ENCODE data around the gene SLC16A3.

SLC16A3 gene

GRCh38 chr17:82213251-82214011 is 15.4 kb upstream of the SLC16A3 start (continued):
- TF ChIP-seq SCRT2 (tag by site-specific recombination; IDR thresholded peaks at IDR 0.05) (no peak), ZBTB17 (tag by site-specific recombination; IDR thresholded peaks at IDR 0.05) (peak; percentile 76), ZNF398 (tag by site-specific recombination; IDR thresholded peaks at IDR 0.05) (peak; percentile 33; the same call in 1 of the 2 replicates), ZBTB10 (tag by site-specific recombination; IDR thresholded peaks at IDR 0.05) (peak; percentile 78; the same call in 1 of the 2 replicates), ZNF473 (tag by site-specific recombination; IDR thresholded peaks at IDR 0.05) (no peak), IKZF3 (tag by site-specific recombination; IDR thresholded peaks at IDR 0.05) (peak; percentile 77), ZNF335 (tag by site-specific recombination; conservative IDR thresholded peaks at IDR 0.05) (peak; percentile 86), ZBTB26 (tag by site-specific recombination; optimal IDR thresholded peaks at IDR 0.05) (peak; percentile 69), ZNF341 (tag by site-specific recombination; IDR thresholded peaks at IDR 0.05; ENCODE audit: low read depth) (peak; percentile 71), ZNF10 (tag by site-specific recombination; IDR thresholded peaks at IDR 0.05) (peak; percentile 98), ZBTB1 (tag by site-specific recombination; IDR thresholded peaks at IDR 0.05) (0 out of 2 replicates have a peak, but pooled peaks have one; percentile 21), ZNF366 (tag by site-specific recombination; conservative IDR thresholded peaks at IDR 0.05) (peak; percentile 81), KLF9 (tag by site-specific recombination; IDR thresholded peaks at IDR 0.05; ENCODE audit: low read depth) (peak; percentile 19; the same call in 1 of the 2 replicates), ZBTB8A (tag by site-specific recombination; IDR thresholded peaks at IDR 0.05) (peak; percentile 70), ZEB2 (tag by site-specific recombination; IDR thresholded peaks at IDR 0.05) (peak; percentile 55; the same call in 1 of the 2 replicates), ZNF16 (tag by site-specific recombination; IDR thresholded peaks at IDR 0.05; ENCODE audit: low read depth) (no peak), ZNF600 (tag by site-specific recombination; IDR thresholded peaks at IDR 0.05) (peak; percentile 97), ZBTB20 (tag by site-specific recombination; IDR thresholded peaks at IDR 0.05) (peak; percentile 83), ZNF302 (tag by site-specific recombination; IDR thresholded peaks at IDR 0.05; ENCODE audit: low read depth) (no peak), EGR2 (tag by site-specific recombination; IDR thresholded peaks at IDR 0.05; ENCODE audit: low read depth) (peak; percentile 96), HOXA7 (CRISPR knock-in tag; IDR thresholded peaks at IDR 0.05; ENCODE audit: borderline replicate concordance) (no peak), SP2 (tag by site-specific recombination; IDR thresholded peaks at IDR 0.05) (peak; percentile 24; the same call in 1 of the 2 replicates), WT1 (tag by site-specific recombination; IDR thresholded peaks at IDR 0.05) (peak; percentile 20; the same call in 1 of the 2 replicates), ZFHX2 (tag by site-specific recombination; conservative IDR thresholded peaks at IDR 0.05) (peak; percentile 98), ZNF148 (tag by site-specific recombination; IDR thresholded peaks at IDR 0.05; ENCODE audit: borderline replicate concordance) (peak; percentile 21; the same call in 1 of the 2 replicates), ZNF423 (tag by site-specific recombination; IDR thresholded peaks at IDR 0.05) (peak; percentile 37; the same call in 1 of the 2 replicates), ZNF223 (tag by site-specific recombination; IDR thresholded peaks at IDR 0.05) (no peak), ZNF121 (tag by site-specific recombination; IDR thresholded peaks at IDR 0.05) (peak; percentile 98), PATZ1 (tag by site-specific recombination; IDR thresholded peaks at IDR 0.05) (peak; percentile 93)

Measured in HEK293 (cell line).